ENCODE measurements around the gene PDXDC1.
"Not testable (repeated sequence)": the region's sequence is repeated elsewhere in the genome, so short reads cannot be mapped to it uniquely, and the experiment has no call there.

Gene PDXDC1

DNA sequence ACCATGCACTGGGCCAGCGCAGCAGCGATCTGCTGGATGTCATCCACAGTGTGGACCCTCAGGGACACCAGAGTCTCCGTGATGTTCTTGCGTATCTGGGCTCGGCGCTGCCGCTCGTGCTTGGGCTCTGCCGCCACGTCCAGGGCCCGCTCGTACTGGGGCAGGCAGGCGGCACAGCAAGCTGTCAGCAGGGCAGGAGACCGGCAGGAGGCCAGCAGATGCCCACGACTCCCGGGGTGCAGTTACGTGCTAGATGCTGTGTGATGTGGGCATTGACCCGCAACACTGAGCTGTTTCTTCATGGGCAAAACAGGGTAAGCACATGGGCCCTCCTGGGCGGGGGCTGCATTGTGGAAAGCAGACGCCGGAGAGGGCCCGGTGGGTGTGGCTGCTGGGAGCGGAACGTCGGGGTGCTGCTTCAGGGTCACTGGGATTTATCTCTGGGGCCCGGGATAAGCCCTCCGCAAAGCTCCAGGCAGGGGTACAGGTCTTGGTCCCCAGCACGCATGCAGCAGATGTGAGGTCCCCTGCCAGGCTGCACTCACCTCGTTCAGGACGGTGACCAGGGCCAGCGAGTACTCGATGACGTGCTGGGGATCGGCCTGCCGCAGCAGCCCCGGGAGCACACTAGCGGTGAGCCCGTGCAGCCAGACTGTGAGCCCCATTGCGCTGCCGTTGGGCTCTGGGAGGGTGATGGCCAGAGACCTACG, 158.0 kb downstream of the PDXDC1 start:
- not testable (repeated sequence) for DNase-seq (ENCODE audit: low read depth)

DNA sequence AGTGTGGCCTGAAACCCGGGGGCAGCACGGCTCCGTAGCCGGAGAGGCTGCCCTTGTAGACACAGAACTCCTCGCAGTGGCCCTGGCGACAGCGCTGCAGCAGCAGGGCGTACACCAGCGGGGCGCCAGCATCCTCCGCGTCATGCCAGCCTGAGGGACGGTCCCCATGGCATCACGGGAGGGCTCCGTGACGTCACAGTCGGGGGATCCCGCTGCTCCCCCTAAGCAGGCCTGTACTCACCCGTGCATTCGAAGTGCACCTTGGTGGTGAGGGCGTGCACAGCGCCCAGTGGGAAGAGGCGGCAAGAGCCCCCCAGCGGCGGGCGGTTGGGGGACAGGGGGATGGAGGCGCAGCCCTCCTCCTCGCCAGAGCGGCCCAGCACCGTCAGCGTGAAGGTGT, 158.7 kb downstream of the PDXDC1 start:
- DNase-seq (ENCODE audit: low read depth) = not testable (repeated sequence)

- not testable (repeated sequence) for DNase-seq (ENCODE audit: low read depth)
These were observed 160.1 kb downstream of the PDXDC1 start for GRCh38 chr16:15134752-15135482.

- DNase-seq (ENCODE audit: low read depth) = not testable (repeated sequence)
These were observed 160.9 kb downstream of the PDXDC1 start for GRCh38 chr16:15135483-15136360.

GRCh38 chr16:15137514-15137913, 162.7 kb downstream of the PDXDC1 start:
- not testable (repeated sequence) for DNase-seq (ENCODE audit: low read depth)

- DNase-seq (ENCODE audit: low read depth) = not testable (repeated sequence)
These were observed 165.9 kb downstream of the PDXDC1 start for GRCh38 chr16:15140444-15141365.

- no peak for DNase-seq (ENCODE audit: low read depth)
These were observed 166.8 kb downstream of the PDXDC1 start for GRCh38 chr16:15141586-15141985.

DNA sequence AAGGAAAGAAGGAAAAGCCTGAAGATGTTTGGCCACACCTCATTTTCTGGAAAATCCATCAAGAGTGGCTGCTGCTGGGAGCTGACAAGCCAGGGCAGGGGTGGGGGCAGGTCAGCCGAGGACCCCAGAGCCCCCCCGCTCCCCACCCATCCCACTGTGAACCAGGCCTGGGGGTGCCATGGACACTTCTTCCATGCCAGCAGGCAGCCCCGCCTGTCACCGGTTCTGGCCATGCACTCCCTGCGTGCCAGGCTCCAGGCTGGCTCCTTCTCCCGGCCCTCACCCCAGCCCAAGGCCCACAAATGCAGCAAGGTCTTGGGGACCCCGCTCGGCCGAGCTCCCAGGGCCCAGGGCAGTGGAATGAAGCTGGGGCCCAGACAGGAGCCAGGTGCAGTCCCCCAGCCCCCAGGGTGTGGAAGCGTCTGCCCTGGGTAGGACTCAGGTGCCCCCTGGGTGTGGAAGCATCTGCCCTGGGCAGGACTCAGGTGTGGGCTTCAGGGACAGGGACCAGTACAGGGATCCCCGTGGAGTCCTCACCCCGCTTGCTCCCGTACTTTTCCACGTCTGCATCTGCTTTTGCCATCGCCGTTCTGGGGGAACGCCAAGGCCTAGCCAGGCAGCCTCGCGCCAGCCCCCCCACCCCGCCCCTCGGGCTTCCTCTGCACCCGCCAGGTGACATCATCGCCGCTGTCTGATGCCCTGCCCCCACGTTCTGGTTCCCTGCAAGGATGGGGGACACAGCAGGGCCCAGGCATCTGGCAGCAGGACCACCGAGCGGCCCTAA, 167.5 kb downstream of the PDXDC1 start:
- not testable (repeated sequence) for DNase-seq (ENCODE audit: low read depth)

GRCh38 chr16:15142891-15143600, 168.2 kb downstream of the PDXDC1 start:
- DNase-seq (ENCODE audit: low read depth) = not testable (repeated sequence)

- DNase-seq (ENCODE audit: low read depth) = not testable (repeated sequence)
These were observed 168.8 kb downstream of the PDXDC1 start for GRCh38 chr16:15143601-15144091.

GRCh38 chr16:15144092-15144631, 169.3 kb downstream of the PDXDC1 start:
- not testable (repeated sequence) for DNase-seq (ENCODE audit: low read depth)

GRCh38 chr16:15144781-15145417, 170.1 kb downstream of the PDXDC1 start:
- not testable (repeated sequence) for DNase-seq (ENCODE audit: low read depth)

GRCh38 chr16:15145418-15146263, 170.8 kb downstream of the PDXDC1 start:
- DNase-seq (ENCODE audit: low read depth) = not testable (repeated sequence)

DNA sequence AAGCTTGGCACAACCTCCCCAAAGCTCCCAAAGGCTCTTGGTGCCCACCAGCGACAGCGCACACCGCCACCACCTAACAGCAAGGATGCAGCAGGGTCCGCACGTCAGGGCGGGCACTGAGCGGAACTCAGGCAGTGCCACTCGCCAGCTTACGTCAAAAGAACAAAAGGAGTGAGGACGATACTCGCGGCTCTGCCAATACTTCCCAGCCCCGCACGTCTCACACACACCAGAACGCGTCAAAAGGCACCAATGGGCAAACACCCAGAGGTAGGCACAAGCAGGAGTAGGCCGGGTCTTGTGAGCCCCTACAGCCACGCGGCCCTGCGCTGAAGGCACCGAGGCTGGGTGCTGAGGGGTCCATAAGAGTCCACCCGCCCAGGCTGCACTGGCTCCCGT, 171.4 kb downstream of the PDXDC1 start:
- DNase-seq (ENCODE audit: low read depth) = not testable (repeated sequence)

DNA sequence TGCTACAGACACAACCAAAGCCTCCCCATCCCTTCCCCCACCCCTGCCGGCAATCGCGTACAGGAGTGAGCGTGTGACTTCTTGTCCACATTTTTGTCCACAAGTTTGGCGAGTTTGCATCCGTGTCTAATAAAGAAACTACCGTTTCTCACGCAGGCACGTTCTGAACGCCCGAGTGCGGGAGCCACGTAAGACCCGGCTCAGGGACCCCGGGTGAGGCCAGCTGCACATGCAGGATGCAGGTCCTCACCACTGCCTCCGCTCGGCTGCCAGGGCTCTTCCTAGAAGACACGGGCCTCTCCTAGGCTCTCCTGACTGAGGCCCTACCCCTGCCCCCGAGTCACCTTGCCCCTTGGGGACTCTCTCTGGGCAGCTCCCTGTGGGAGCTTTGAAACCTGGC, 174.0 kb downstream of the PDXDC1 start:
- not testable (repeated sequence) for DNase-seq (ENCODE audit: low read depth)

GRCh38 chr16:15149260-15149659, 174.4 kb downstream of the PDXDC1 start:
- DNase-seq (ENCODE audit: low read depth) = not testable (repeated sequence)

DNA sequence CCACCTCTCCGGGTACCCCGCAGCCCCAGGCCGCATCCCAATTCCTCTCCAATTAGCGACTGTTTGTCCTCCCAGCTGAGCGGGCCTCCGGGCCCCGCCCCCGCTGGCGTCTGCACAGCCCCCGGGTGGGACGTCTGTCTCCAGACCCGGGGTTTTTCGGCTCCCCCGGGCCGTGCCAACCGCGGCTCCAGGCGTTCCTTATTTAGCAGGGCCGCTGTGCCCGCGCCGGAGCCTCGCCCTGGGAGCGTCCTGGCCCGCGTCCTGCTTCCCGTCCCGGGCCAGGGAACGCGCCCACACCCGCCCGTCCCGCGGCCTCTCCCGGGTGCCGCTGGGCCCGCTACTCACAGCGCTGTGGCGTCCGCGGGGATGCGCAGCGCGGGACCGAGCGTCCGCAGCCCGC, 179.2 kb downstream of the PDXDC1 start:
- not testable (repeated sequence) for DNase-seq (ENCODE audit: low read depth)
